ENCODE results near the gene GABRQ.
"Not testable (repeated sequence)": the region's sequence is repeated elsewhere in the genome, so short reads cannot be mapped to it uniquely, and the experiment has no call there.

The GABRQ gene

GRCh38 chrX:152658302-152658701 is 20.6 kb downstream of the GABRQ start:
- no peak for DNase-seq

GRCh38 chrX:152663086-152663485 is 25.4 kb downstream of the GABRQ start:
- DNase-seq = no peak

DNA sequence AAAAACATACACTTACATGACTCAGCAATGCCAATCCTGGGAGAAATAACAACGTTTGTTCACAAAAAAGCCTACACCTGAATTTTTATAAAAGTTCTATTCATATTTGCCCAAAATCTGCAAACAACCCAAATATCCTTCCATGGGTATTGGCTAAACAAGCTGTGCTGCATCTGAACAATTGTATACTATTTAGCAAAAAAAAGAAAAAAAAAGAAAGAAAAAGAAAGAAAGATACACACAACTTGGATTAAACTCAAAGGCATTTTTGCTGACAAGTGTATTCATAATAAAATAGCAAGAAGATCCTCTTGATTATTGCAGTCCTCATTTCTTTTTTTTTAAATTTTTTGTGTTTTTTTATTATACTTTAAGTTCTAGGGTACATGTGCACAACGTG is 36.4 kb downstream of the GABRQ start:
- DNase-seq = no peak

- not testable (repeated sequence) for DNase-seq
Observed at GRCh38 chrX:152674652-152675051, 37.0 kb downstream of the GABRQ start.

GRCh38 chrX:152681012-152681411 is 43.3 kb downstream of the GABRQ start:
- not testable (repeated sequence) for DNase-seq

DNA sequence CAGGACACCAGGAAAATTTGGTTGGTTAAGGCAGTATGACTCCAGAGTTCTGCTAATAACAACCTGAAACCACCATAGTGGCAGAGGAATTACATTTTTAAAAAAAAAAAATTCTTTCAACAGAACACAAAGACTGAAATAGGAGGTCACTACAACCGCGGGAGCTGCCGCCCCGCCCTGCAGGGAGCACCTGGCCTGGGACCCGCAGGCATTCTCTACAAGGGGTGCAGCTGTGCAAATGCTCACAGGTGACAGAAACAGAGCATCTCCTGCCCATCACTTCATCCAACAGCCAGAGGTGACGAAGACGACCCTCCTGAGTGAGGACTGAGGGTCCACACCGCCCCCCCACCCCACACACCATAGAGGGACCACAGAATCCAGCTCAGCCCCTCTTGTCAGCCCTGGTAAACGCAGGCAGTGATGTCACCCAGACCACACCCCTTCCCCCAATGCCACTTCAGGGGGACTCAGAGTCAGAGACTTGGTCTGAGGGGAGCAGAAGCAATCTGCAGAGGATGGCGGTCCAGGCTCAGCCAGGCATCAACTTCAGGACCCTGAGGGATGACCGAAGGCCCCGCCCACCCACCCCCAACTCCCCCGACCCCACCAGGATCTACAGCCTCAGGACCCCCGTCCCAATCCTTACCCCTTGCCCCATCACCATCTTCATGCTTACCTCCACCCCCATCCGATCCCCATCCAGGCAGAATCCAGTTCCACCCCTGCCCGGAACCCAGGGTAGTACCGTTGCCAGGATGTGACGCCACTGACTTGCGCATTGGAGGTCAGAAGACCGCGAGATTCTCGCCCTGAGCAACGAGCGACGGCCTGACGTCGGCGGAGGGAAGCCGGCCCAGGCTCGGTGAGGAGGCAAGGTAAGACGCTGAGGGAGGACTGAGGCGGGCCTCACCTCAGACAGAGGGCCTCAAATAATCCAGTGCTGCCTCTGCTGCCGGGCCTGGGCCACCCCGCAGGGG is 60.5 kb downstream of the GABRQ start, which contains the start of gene MAGEA3:
TSS of gene MAGEA3 (plus strand) at position 843 of the 980 bp plus-strand sequence. CDS start 2,039 bp downstream, outside the sequence.
- DNase-seq = not testable (repeated sequence)

- DNase-seq = peak; percentile 0
Observed at GRCh38 chrX:152700390-152700789, 62.7 kb downstream of the GABRQ start.

GRCh38 chrX:152706500-152706899 is 68.8 kb downstream of the GABRQ start:
- DNase-seq = not testable (repeated sequence)

Measured in fibroblast of skin of scalp (primary cell).